K562 treated with DMSO at 1 percent for 48 hours (cell line): Measurements from ENCODE around the gene OPRD1. TPM values are rescaled to one million over a fixed set of nuclear protein-coding genes. Genes with fewer than 3 reads are reported as not detected.

Experiments used
- total RNA-seq: library from RNA; unstranded; fragments of 300-600 nt; gene quantifications from 2 replicates; pipeline ENCODE4 v1.2.3, GENCODE V29; 2022; ENCODE audit warnings: low replicate concordance; ENCODE audit errors: extremely low read depth

The OPRD1 gene
- total RNA-seq = not detected in 2 replicates

GRCh38 chr1:28811766-28812668 is at the start of gene OPRD1:
Gene OPRD1 (plus strand): TSS chr1:28812170. CDS start chr1:28812384, 214 bp downstream.

GRCh38 chr1:28914228-28915030 is 102.5 kb downstream of the OPRD1 start, which contains the start of gene EPB41:
Gene EPB41 (plus strand): TSS chr1:28914569. CDS start chr1:28987438, 72,869 bp downstream.

Other genes starting within 250 kb of the OPRD1 start
- gene RAB42, start 219.9 kb upstream of the OPRD1 start, total RNA-seq = not detected in 2 replicates
- not detected in 2 replicates for gene TAF12, start 169.1 kb upstream of the OPRD1 start, total RNA-seq
- gene RNU11, start 163.6 kb upstream of the OPRD1 start, total RNA-seq = not detected in 2 replicates
- not detected in 2 replicates for gene GMEB1, start 143.4 kb upstream of the OPRD1 start, total RNA-seq
- not detected in 2 replicates for gene YTHDF2, start 75.2 kb upstream of the OPRD1 start, total RNA-seq
- gene EPB41, start 102.4 kb downstream of the OPRD1 start, total RNA-seq = 61.1 and 668 TPM in 2 replicates